HG03558 (cell line): Measurements from ENCODE around the gene ZNF341.

Source experiments
- ATAC-seq: cut with Tn5 transposase; IDR thresholded peaks from one replicate; pipeline ENCODE4 v1.9.1; 2021; ENCODE audit warnings: moderate number of reproducible peaks; ENCODE audit not compliant: unreplicated experiment; ENCODE audit errors: extremely low read depth

Gene ZNF341

DNA sequence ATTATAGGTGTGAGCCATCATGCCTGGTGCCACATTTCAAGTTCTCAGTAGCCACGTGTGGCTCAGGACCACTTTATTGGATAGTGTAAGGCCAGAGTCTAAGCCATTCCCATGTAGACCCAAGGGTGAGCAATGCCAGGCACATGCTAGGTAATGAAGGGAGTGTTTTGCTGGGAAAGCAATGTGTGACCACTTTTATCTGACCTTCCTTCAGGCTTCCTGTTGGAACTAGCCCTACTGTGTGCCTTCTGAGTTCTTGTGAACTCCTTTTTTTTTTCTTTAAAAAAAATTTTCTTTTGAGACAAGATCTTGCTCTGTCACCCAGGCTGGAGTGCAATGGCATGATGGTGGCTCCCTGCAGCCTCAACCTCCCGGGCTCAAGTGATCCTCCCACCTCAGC, 33.3 kb downstream of the ZNF341 start:
- ATAC-seq = no peak

DNA sequence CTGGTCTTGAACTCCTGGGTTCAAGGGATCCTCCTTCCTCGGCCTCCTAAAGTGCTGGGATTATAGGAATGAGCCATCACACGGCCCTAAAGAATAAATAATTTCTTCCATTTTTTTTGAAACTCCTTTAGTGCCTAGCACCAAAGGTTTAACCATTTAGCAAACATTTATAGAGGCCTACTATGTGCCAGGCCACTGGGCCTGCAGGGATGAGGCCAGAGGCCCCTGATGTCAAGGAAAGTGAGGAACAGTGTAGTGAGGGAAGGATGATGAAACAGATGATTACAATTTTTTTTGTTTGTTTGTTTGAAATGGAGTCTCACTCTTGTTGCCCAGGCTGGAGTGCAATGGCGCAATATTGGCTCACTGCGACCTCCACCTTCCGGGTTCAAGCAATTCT, 33.8 kb downstream of the ZNF341 start:
- no peak for ATAC-seq

DNA sequence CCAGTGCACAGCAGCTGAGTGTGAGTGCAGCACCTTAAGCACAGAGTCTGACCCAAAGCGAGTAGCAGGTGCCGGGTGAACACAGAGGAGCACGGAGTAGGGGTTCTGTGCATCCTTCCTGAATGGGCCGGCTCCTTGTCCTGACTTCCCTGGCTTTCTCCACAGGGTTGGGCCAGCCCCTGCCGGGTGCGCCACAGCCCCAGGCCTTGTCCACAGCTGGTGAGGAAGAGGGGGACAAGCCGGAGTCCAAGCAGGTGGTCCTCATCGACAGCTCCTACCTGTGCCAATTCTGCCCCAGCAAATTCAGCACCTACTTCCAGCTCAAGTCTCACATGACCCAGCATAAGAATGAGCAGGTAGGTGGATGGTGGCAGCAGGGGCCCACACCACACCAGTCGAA, 34.9 kb downstream of the ZNF341 start:
- no peak for ATAC-seq

DNA sequence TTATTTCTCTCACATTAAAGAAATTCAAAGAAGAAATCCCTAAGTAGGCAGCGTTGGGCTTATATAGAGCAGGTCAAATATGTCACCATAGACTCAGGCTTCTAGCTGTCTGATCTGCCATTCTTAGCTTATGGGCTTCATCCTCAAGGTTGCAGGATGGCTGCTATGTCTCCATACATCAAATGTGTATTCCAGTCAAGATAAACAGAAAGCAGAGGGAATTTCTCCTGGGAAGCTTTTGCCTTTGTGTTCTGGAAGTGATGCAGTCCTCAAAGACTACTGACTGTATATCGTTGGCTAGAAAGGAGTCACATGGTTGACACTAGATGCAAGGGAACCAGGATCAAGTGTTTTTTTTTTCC, 36.0 kb downstream of the ZNF341 start:
- no peak for ATAC-seq

DNA sequence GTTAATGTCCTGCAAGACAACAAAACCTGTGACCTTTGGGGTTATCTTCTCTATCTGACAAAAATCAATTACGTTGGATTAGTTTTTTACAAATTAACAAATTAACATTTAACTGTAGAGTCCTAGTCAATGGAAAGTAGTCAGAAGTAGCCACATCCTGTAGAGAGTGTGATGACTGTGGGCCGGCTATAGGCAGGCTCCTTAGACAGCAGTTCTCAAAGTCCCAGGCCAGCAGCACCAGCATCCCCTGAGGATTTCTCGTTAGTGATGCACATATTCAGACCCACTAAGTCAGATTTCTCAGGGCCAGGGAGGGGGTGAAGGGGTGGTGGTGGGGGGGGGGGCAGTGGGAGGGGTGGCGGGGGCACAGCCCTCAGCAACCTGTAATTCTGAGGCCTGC, 37.2 kb downstream of the ZNF341 start:
- no peak for ATAC-seq

DNA sequence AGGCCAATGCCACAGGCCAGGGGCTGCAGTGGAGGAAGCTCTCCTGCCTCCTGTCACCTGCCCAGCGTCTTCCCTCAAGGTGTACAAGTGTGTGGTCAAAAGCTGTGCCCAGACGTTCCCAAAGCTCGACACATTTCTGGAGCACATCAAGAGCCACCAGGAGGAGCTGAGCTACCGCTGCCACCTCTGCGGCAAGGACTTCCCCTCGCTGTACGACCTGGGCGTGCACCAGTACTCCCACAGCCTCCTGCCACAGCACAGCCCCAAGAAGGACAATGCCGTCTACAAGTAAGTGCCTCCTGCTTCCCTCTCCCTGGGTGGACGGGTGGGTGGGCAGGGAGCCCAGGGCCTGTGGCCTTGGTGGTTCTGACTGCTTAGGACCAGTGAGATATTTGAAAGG, 38.2 kb downstream of the ZNF341 start:
- ATAC-seq = no peak

DNA sequence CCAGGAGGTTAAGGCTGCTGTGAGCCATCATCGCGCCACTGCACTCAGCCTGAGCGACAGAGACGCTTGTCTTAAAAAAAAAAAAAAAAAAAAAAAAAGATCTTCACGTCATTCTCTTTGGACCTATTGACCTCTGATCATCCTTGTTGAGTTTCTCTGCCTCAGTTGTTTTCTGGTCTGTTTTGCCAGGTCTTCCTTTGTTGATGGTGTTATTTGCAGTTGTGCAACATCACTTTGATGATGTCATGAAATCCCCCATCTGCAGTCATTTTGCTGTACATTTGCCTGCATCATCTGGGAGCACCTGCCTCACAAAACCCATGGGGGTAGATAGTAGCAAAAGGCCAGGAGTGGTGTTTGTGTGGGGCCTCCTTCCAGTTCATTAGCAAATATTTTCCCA, 40.1 kb downstream of the ZNF341 start:
- no peak for ATAC-seq

DNA sequence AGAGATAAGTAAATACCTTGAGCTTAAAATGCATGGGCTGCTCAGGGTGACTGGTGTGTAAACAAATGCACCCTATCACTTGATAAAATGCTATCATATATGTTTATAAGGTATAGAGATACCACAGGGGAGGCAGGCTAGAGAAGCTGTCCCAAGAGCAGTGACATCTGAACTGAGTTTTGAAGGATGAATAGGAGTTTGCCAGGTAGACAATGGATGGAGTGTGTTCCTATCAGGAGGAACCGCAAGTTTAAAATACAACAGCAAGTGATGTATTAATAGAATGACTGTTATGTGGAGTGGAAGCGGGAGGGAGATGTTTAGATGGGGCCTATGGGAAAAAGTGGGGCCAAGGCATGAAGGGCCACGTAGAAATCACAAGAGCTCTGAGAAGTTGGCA, 40.6 kb downstream of the ZNF341 start:
- no peak for ATAC-seq

DNA sequence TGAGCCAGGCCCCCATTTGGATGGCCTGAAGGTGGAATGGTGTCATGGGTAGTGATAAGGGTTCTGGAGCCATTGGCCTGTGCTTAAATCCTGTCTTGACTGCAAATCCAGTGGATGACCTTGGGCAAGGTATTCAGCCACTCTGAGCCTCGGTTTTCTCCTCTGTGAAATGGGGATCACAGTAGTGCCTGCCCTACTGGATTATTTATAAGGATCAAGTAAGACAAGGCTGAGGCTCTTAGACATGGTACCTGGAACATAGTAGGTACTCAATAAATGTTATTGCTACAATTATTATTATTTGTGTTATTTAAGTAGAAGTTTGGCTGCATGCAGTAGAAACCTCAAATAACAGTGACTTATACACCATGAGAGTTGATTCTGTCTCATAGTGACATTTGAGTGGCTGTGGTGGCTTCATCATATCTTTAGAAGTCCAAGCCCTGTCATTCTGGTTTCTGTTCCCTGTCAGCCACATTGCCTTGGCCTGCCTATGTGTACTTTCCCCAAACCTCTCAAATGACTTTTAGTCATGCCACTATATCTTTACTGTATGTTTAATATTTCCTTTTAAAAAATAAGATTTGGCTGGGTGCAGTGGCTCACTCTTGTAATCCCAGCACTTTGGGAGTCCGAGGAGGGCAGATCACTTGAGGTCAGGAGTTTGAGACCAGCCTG, 41.8 kb downstream of the ZNF341 start:
- ATAC-seq = no peak

DNA sequence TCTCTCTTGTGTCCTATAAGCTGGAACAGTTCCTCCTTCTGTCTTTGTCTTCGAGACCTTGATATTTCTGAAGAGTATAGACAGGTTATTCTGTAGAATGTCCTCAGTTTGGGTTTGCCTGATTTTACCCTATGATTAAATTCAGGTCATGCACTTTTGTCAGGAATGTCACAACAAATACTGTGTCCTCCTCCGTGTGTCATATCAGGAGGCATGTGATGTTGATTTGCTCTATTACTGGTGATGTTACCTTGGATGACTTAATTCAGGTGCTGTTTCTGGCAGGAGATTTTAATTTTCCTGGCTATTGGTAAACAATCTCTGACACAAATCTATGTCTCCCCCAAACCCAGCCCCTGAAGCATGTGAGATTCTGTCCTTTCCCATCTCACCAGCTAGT, 46.0 kb downstream of the ZNF341 start:
- no peak for ATAC-seq

DNA sequence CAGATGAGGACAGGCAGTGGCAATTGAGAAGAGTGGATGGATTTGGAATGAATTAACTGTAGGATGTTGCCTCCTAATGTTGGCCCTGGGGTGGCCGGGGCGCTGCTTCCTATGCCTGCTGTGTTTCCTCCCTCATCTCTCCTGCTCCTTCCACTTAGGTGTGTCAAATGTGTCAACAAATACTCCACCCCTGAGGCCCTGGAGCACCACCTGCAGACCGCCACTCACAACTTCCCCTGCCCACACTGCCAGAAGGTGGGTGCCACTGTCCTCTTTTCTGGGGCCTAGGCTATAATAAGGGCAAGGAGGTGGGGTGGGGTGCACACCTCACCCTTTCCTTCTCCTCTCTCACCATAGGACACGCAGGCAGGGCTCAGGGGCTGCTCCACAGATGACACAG, 49.3 kb downstream of the ZNF341 start:
- no peak for ATAC-seq

DNA sequence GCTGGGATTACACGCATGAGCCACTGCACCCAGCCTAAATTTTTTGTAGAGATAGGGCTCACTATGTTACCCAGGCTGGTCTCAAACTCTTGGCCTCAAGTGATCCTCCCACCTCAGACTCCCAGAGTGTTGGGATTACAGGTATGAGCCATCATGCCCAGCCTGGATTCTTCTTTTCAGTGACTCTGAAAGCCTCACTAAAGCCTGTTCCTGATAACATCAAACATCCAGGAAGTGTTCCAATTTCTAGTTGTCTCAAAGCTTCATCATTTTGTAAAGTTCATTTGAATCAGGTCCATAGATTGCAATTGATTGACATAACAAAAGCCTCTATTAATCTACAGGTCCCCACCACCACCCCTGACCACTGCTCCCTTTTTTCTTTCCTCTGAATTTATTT, 50.1 kb downstream of the ZNF341 start:
- no peak for ATAC-seq

DNA sequence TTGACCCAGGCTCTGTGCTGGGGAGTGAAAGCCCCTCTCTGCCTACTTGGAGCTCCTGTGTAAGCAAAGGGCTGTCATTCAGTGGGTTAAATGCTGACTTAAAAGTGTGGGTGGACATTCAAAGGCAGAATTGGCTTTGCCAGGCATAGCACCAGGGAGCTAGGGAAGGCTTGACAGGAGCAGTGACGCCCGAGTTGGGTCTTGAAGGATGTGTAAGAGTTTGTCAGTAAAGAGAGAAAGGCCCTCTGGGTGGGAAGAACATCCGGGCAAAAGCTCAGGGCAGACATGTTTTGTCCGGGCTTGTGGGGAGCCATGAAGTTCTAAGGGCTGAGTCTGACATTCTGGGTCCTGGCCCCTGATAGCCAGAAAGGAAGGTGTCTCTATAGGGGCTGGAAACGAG, 51.5 kb downstream of the ZNF341 start:
- no peak for ATAC-seq

DNA sequence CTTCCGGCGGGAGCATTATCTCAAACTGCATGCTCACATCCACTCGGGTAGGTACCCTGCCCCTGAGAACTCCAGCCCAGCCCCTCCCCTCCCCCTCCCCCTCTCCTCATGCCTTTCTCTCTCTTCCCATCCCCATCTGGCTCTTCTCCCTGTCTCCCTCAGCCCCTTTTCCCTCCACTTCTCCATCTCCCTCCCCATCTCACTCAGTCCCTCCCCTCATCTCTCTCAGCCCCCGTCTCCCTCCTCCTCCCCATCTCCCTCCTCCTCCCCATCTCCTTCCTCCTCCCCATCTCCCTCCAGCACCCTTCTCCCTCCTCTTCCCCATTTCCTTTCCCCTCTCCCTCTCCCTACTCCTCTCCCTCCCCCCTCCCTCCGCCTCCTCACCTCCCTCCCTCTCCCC, 52.0 kb downstream of the ZNF341 start:
- ATAC-seq = no peak

DNA sequence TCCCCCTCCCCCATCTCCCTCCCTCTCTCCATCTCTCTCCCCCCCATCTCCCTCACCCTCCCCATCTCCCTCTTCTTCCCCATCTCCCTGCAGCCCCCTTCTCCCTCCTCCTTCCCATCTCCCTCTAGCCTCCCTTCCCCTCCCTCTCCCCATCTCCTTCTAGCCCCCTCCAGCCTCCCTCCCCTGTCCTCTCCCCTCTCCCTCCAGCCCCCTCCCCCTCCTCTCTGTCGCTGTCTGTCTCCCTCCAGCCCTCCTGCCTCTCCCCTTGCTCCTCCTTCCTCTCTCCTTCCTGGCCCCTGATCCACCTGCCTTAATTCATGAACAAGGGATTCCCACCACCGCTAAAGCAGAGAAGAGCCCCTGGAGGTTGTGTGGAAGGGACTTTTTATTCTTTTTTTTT, 52.4 kb downstream of the ZNF341 start:
- ATAC-seq = no peak

DNA sequence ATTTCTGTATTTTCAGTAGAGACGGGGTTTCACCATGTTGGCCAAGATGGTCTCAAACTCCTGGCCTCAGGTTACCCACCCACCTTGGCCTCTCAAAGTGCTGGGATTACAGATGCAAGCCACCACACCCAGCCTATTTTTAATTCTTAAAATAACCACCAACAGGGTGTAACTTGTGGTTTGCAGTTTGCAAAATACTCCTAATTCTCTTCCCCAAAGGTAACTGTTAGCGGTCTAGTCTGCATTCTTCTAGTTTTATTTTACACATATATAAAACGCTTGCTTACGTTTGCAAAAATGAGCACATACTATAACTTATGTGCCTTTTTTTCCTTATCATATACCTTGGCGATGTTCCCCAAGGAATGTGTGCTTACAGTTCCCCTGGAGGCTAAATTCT, 53.7 kb downstream of the ZNF341 start:
- no peak for ATAC-seq

DNA sequence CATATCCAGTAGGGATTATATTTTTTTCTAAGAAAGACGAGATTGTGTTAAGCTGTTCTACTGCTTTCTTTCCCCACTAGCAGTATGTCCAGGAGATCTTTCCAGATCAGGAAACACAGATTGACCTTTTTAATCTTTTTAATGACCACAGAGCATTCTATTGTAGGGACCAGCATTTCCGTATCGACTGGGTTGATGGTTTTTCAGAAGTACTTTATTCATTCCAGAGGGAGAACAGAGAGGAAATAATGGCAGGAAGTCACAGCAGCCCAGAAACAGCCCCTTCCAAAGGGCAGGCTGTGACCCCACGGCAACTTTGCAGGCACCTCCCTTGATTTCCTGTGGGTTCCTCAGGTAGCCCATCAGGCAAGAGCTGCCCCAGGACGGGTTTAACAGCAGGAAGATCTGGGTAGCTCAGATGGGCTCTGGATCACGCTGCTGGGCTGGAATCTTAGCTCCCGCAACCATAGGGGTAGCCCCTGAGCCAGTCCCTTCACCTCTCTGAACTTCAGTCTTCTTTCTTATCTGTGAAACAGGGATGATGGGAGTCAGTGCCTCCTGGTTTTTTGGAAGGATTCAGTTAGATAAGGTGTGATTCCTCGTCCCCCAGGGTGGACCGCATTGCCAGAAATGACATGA, 55.6 kb downstream of the ZNF341 start:
- ATAC-seq = no peak

DNA sequence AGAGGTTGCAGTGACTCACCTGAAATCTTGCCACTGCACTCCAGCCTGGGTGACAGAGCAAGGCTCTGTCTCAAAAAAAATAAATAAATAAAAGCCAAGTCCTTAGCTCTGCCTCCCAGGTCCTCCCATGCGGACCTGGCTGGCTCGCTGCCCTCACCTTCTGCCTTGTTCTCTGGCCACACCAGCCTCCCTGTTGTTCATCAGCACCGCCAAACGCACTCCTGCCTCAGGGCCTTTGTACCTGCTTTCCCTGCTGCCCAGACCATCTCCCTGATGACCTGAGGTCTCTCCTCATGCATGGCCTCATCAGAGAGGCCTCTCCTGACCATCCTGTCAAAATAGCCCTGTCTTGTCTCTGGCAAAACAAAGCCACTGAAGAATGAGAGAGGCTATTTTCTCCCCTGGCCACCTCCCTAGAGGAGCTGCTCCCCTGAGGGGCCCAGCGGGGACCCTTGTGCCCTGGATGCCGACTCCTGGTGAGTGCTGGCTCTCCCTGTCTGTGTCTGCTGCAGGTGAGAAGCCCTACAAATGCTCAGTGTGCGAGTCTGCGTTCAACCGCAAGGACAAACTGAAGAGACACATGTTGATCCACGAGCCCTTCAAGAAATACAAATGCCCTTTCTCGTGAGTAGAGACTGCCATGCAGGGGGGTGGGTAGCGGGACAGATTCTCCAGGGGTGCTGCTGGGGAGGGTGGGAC, 56.7 kb downstream of the ZNF341 start:
- no peak for ATAC-seq

DNA sequence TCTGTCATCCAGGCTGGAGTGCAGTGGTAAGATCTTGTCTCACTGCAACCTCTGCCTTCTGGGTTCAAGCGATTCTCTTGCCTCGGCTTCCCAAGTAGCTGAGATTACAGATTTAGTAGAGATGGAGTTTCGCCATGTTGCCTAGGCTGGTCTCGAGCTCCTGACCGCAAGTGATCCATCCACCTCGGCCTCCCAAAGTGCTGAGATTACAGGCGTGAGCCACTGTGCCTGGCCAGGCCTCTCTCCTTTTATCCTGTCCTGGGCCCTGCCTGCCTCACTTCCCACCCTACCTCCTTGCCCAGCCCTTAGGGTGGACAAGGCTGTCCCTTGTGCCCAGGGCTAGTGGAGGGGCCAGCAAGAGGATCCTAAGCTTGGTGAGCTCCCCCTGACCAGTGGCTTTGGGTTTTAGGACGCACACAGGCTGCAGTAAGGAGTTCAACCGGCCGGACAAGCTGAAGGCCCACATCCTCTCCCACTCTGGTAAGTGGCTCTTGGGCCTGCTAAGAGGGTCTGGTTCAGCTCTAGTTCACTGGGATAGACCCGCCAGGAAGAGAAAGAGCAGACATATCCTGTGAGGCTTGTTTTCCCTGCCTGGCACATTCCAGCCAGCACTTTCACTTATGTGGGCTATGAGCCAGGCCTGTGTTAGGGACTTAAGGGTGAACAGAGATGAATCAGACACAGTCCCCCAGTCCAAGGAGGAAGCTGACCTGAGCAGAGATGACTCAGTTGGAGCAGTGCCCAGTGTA, 57.5 kb downstream of the ZNF341 start:
- no peak for ATAC-seq

DNA sequence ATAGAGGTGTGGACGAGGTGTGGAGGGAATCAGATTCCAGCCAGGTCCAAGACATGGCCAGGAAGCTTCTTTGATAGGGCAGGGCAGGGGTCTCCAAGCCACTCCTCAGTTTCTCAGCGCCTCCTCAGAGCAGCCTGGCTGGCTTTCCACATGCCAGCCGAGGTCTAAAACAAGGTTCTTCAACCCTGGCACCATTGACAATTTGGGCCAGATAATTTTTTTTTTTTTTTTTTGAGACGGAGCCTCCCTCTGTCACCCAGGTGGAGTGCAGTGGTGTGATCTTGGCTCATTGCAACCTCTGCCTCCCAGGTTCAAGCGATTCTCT, 58.0 kb downstream of the ZNF341 start:
- ATAC-seq = no peak

DNA sequence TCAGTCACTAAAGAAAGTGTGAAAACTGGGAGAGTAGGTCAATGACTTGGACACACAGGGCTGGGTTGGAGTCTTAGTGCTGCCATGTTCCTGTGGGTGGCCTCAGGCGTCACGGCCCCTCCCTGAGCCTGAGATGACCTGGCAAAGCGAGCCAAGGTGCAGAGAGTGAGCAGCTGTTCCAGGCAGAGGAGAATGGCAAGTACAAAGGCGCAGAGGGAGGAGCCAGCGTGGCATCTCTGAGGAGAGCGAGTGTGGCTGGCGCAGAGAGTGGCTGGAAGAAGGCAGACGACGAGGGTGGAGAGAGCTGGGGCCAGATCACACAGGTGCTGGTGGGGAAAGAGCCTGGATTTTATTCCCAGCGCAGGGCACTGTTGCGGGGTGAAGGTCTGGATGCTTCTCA, 58.8 kb downstream of the ZNF341 start:
- ATAC-seq = no peak
